HepG2 (cell line): ENCODE measurements around the gene GATAD2B. TPM values are rescaled to one million over a fixed set of nuclear protein-coding genes. Genes with fewer than 3 reads are reported as not detected.

Source experiments
- ATF1 ChIP-seq: IDR thresholded peaks from 2 replicates; pipeline ENCODE4 v1.6.1; 2016; ENCODE audit warnings: mild to moderate bottlenecking, control low read depth
- BRF2 ChIP-seq: sonication (generic); formaldehyde crosslinking; IDR thresholded peaks from 2 replicates; pipeline ENCODE4 v1.8.1; 2022; ENCODE audit warnings: mild to moderate bottlenecking, missing genetic modification reagents
- CERS6 ChIP-seq: sonication (generic); formaldehyde crosslinking; IDR thresholded peaks from 2 replicates; pipeline ENCODE4 v1.5.0; 2020; ENCODE audit warnings: missing genetic modification reagents
- CREM ChIP-seq, 2 experiments: sonication (generic) in 1 of 2; formaldehyde crosslinking in 1 of 2; IDR thresholded peaks; 2 replicates each; pipeline versions ENCODE4 v1.4.0 to v1.6.1; 2016 to 2020; ENCODE audit warnings: antibody characterized with exemption in 1 of 2, mild to moderate bottlenecking in 1 of 2, missing genetic modification reagents in 1 of 2
- EED ChIP-seq: sonication (generic); formaldehyde crosslinking; IDR thresholded peaks from 2 replicates; pipeline ENCODE4 v1.5.0; 2020; ENCODE audit warnings: mild to moderate bottlenecking, missing genetic modification reagents
- GLI4 ChIP-seq: sonication (generic); formaldehyde crosslinking; IDR thresholded peaks from 2 replicates; pipeline ENCODE4 v1.5.1; 2020; ENCODE audit warnings: missing genetic modification reagents, mild to moderate bottlenecking, moderate library complexity, borderline replicate concordance
- NFAT5 ChIP-seq: sonication (generic); formaldehyde crosslinking; IDR thresholded peaks from 2 replicates; pipeline ENCODE4 v1.4.0; 2020; ENCODE audit warnings: missing genetic modification reagents
- NR2F2 ChIP-seq: IDR thresholded peaks from 2 replicates; pipeline ENCODE4 v1.6.1; 2012; ENCODE audit warnings: low read depth, inconsistent platforms, borderline replicate concordance
- TEAD2 ChIP-seq: sonication (generic); formaldehyde crosslinking; IDR thresholded peaks from 2 replicates; pipeline ENCODE4 v1.9.0; 2021; ENCODE audit warnings: missing genetic modification reagents
- ZFP36L1 ChIP-seq: sonication (generic); formaldehyde crosslinking; IDR thresholded peaks from 2 replicates; pipeline ENCODE4 v1.8.0; 2022; ENCODE audit warnings: mild to moderate bottlenecking, missing genetic modification reagents, moderate library complexity
- ZNF441 ChIP-seq: sonication (generic); formaldehyde crosslinking; IDR thresholded peaks from 2 replicates; pipeline ENCODE4 v1.7.0; 2021; ENCODE audit warnings: missing genetic modification reagents, borderline replicate concordance
- polyA plus RNA-seq, 8 experiments: library from polyadenylated mRNA; depleted of rRNA in 3 of 8; stranded (reverse) in 7 of 8; unstranded in 1 of 8; fragments of >200 nt; fragmentation: Illumina TruSeq in 4 of 8; extraction: Trizol in 4 of 8; gene quantifications; 2 replicates each; pipeline versions ENCODE4 v1.2.1 to v1.2.3, GENCODE V29; 2011 to 2016; ENCODE audit warnings: low read depth in 4 of 8, missing spikeins in 1 of 8, mixed read lengths in 1 of 8; ENCODE audit not compliant: insufficient read depth in 1 of 8
- total RNA-seq, 5 experiments: library from RNA; depleted of rRNA; stranded (reverse); fragments of >200 nt; fragmentation: Illumina TruSeq; extraction: Trizol; gene quantifications; 2 replicates each; pipeline ENCODE4 v1.2.3, GENCODE V29; 2016; ENCODE audit warnings: low read depth in 1 of 5
- TF ChIP-seq, protein P1 (sequence below): sonication (generic); formaldehyde crosslinking; IDR thresholded peaks from 2 replicates; pipeline ENCODE4 v1.8.0; 2022; ENCODE audit warnings: mild to moderate bottlenecking, missing genetic modification reagents, moderate library complexity
- TF ChIP-seq, protein P2 (sequence below): sonication (generic); formaldehyde crosslinking; IDR thresholded peaks from 2 replicates; pipeline ENCODE4 v1.4.0; 2020; ENCODE audit warnings: low read depth, mild to moderate bottlenecking, missing genetic modification reagents

The GATAD2B gene
- total and polyA plus RNA-seq, 2 of the 13 experiments (the other 11 are each of a cell fraction or from before 2014, with no cell fraction given), result 3.2 to 5.2 TPM

DNA sequence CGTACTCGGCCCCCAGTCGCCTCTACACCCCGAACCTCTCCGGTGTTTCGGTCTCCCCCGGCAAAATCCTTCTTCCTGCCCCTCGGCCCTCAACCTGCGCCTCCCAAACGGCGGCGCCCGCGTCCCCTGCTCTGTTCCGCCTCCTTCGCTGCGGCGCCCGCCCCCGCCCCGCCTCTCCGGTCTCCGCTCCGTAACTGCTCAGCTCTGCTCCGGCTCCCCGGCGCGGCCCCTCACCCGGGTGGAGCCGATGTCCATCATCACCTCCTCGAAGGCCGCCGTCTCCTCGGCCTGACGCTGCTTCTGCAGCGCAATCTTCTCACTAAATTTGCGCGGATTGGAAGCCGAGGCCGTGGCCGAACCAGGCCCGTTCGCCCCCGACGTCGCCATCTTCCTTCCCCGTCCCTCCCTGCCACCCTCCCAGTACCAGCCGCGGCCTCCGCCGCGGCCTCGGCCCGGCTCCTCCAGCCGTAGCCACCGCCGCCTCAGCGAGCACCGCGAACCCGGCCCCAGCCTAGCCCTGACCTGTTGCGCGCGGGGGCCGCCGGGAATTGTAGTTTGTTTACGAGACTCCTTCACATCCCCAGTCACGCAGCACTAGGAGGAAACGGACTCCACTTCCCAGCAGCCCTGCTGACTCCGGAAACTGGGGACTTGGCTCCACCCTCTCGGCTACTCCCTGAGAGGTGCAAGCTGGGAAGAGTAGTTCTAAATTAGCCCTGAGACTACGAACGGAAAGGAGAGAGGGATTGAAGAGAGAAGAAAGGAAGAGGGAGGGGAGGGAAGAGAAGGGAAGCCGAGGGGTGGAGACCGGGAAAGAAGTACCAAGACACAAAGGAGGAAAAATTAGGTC is 35.6 kb upstream of the GATAD2B start, which contains the start of gene CRTC2 (continued):
- TF ChIP-seq NFAT5 (peak; percentile 44; the same call in 1 of the 2 replicates), ATF1 (CRISPR knock-in tag) (no peak), BRF2 (CRISPR knock-in tag) (no peak; the same call in 1 of the 2 replicates), TEAD2 (CRISPR knock-in tag) (no peak), EED (CRISPR knock-in tag) (0 out of 2 replicates have a peak, but pooled peaks have one; percentile 62), GLI4 (CRISPR knock-in tag) (no peak), ZNF441 (CRISPR knock-in tag) (no peak), NR2F2 (peak; percentile 34; the same call in 1 of the 2 replicates), CERS6 (CRISPR knock-in tag) (0 out of 2 replicates have a peak, but pooled peaks have one; percentile 74), ZFP36L1 (CRISPR knock-in tag) (no peak), CREM (IDR thresholded peaks at IDR 0.05) (peak; percentile 98), CREM (CRISPR knock-in tag; IDR thresholded peaks at IDR 0.05) (no peak)
- TF ChIP-seq, protein P1, sequence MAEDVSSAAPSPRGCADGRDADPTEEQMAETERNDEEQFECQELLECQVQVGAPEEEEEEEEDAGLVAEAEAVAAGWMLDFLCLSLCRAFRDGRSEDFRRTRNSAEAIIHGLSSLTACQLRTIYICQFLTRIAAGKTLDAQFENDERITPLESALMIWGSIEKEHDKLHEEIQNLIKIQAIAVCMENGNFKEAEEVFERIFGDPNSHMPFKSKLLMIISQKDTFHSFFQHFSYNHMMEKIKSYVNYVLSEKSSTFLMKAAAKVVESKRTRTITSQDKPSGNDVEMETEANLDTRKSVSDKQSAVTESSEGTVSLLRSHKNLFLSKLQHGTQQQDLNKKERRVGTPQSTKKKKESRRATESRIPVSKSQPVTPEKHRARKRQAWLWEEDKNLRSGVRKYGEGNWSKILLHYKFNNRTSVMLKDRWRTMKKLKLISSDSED (CRISPR knock-in tag), result no peak
- TF ChIP-seq, protein P2, sequence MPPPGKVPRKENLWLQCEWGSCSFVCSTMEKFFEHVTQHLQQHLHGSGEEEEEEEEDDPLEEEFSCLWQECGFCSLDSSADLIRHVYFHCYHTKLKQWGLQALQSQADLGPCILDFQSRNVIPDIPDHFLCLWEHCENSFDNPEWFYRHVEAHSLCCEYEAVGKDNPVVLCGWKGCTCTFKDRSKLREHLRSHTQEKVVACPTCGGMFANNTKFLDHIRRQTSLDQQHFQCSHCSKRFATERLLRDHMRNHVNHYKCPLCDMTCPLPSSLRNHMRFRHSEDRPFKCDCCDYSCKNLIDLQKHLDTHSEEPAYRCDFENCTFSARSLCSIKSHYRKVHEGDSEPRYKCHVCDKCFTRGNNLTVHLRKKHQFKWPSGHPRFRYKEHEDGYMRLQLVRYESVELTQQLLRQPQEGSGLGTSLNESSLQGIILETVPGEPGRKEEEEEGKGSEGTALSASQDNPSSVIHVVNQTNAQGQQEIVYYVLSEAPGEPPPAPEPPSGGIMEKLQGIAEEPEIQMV (CRISPR knock-in tag), result no peak
